ENCODE data around the gene GNAI2.

The GNAI2 gene

GRCh38 chr3:50264383-50264963, 28.5 kb downstream of the GNAI2 start:
- TF ChIP-seq, protein P1, sequence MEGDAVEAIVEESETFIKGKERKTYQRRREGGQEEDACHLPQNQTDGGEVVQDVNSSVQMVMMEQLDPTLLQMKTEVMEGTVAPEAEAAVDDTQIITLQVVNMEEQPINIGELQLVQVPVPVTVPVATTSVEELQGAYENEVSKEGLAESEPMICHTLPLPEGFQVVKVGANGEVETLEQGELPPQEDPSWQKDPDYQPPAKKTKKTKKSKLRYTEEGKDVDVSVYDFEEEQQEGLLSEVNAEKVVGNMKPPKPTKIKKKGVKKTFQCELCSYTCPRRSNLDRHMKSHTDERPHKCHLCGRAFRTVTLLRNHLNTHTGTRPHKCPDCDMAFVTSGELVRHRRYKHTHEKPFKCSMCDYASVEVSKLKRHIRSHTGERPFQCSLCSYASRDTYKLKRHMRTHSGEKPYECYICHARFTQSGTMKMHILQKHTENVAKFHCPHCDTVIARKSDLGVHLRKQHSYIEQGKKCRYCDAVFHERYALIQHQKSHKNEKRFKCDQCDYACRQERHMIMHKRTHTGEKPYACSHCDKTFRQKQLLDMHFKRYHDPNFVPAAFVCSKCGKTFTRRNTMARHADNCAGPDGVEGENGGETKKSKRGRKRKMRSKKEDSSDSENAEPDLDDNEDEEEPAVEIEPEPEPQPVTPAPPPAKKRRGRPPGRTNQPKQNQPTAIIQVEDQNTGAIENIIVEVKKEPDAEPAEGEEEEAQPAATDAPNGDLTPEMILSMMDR (IDR thresholded peaks at IDR 0.05; ENCODE audit: borderline replicate concordance, control extremely low read depth, extremely low read depth, insufficient read depth, missing control alignments) = no peak
- no peak for DNase-seq (ENCODE audit: low spot score)
- in situ Hi-C loops (cut with MboI; ENCODE audit: low sequenced_read_pairs, unreplicated experiment) = no loop called here

DNA sequence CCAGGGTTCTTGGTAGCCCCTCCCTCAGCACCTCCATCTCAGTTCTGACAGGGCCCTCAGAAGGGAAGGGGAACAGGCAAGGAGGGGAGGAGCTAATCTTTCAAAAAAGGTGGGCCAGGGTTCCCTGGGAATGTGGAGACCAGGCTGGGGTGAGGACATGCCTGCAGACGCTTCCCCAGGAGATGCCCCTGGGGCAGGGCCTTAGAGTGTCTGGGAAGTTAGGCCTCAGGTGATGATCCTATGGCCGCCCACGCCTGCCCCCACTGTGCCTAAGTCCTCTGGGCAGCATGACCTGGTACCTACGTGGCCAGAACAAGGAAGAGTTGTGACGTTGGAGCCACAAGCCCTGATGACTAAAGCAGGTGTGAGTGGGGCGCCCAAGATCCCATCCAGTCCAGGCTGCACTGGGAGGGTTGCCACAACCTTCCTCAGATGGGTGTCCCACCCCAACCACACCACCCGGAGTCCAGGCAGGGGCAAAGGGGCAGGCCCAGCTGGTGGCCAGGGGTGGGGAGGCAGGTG, 29.0 kb downstream of the GNAI2 start:
- in situ Hi-C loops (cut with MboI; ENCODE audit: low sequenced_read_pairs, unreplicated experiment) = no loop called here
- DNase-seq (ENCODE audit: low spot score) = no peak

GRCh38 chr3:50265571-50265970, 29.6 kb downstream of the GNAI2 start:
- in situ Hi-C loops (cut with MboI; ENCODE audit: low sequenced_read_pairs, unreplicated experiment) = no loop called here
- DNase-seq (ENCODE audit: low spot score) = no peak
- TF ChIP-seq, protein P1 (IDR thresholded peaks at IDR 0.05; ENCODE audit: borderline replicate concordance, control extremely low read depth, extremely low read depth, insufficient read depth, missing control alignments) = no peak

More for the DNA sequence above, 29.0 kb downstream of the GNAI2 start:
- TF ChIP-seq, protein P1 (IDR thresholded peaks at IDR 0.05; ENCODE audit: borderline replicate concordance, control extremely low read depth, extremely low read depth, insufficient read depth, missing control alignments) = no peak

- in situ Hi-C loops (cut with MboI; ENCODE audit: low sequenced_read_pairs, unreplicated experiment) = no loop called here
- TF ChIP-seq, protein P1 (IDR thresholded peaks at IDR 0.05; ENCODE audit: borderline replicate concordance, control extremely low read depth, extremely low read depth, insufficient read depth, missing control alignments) = no peak
- no peak for DNase-seq (ENCODE audit: low spot score)
These were observed 30.0 kb downstream of the GNAI2 start for GRCh38 chr3:50266017-50266416.

- in situ Hi-C loops (cut with MboI; ENCODE audit: low sequenced_read_pairs, unreplicated experiment) = no loop called here
- DNase-seq (ENCODE audit: low spot score) = no peak
- TF ChIP-seq, protein P1 (IDR thresholded peaks at IDR 0.05; ENCODE audit: borderline replicate concordance, control extremely low read depth, extremely low read depth, insufficient read depth, missing control alignments) = no peak
These were observed 30.8 kb downstream of the GNAI2 start for GRCh38 chr3:50266836-50267235.

- DNase-seq (ENCODE audit: low spot score) = no peak
- TF ChIP-seq, protein P1 (IDR thresholded peaks at IDR 0.05; ENCODE audit: borderline replicate concordance, control extremely low read depth, extremely low read depth, insufficient read depth, missing control alignments) = no peak
- in situ Hi-C loops (cut with MboI; ENCODE audit: low sequenced_read_pairs, unreplicated experiment) = no loop called here
These were observed 31.4 kb downstream of the GNAI2 start for GRCh38 chr3:50267280-50267913.
